H9 (cell line): Measurements from ENCODE around the gene RNF224. TPM values are rescaled to one million over a fixed set of nuclear protein-coding genes. Genes with fewer than 3 reads are reported as not detected.

Experiments
- DNase-seq: peaks from one replicate; pipeline ENCODE4 v3.0.0-alpha.2; 2017
- H2AFZ ChIP-seq: one replicate; pipeline ENCODE4 v1.6.1; 2013; ENCODE audit warnings: mild to moderate bottlenecking, low read length, control low read depth, moderate library complexity
- H2AK5ac ChIP-seq: 2 replicates; pipeline ENCODE4 v1.6.1; 2013; ENCODE audit warnings: low read length, control low read depth, mixed read lengths; ENCODE audit not compliant: insufficient read length
- H2BK120ac ChIP-seq: one replicate; pipeline ENCODE4 v1.6.1; 2013; ENCODE audit warnings: low read depth, mild to moderate bottlenecking, low read length, control low read depth, inconsistent platforms; ENCODE audit not compliant: poor library complexity, severe bottlenecking
- H2BK12ac ChIP-seq: 2 replicates; pipeline ENCODE4 v1.6.1; 2013; ENCODE audit warnings: low read length, control low read depth, mixed read lengths, low read depth; ENCODE audit not compliant: insufficient read length
- H2BK15ac ChIP-seq: 2 replicates; pipeline ENCODE4 v1.6.1; 2013; ENCODE audit warnings: low read depth, low read length, control low read depth
- H2BK20ac ChIP-seq: one replicate; pipeline ENCODE4 v1.6.1; 2013; ENCODE audit warnings: low read depth, mild to moderate bottlenecking, low read length, control low read depth, inconsistent platforms; ENCODE audit not compliant: poor library complexity, severe bottlenecking
- H2BK5ac ChIP-seq: 2 replicates; pipeline ENCODE4 v1.6.1; 2013; ENCODE audit warnings: low read length, control low read depth, mixed read lengths; ENCODE audit not compliant: insufficient read length
- H3K14ac ChIP-seq: 2 replicates; pipeline ENCODE4 v1.6.1; 2013; ENCODE audit warnings: low read length, control low read depth; ENCODE audit not compliant: insufficient read depth
- H3K18ac ChIP-seq: 2 replicates; pipeline ENCODE4 v1.6.1; 2013; ENCODE audit warnings: low read depth, mild to moderate bottlenecking, mixed read lengths, low read length, control low read depth; ENCODE audit not compliant: insufficient read length
- H3K23ac ChIP-seq: 2 replicates; pipeline ENCODE4 v1.6.1; 2013; ENCODE audit warnings: low read length, control low read depth, mixed read lengths, low read depth; ENCODE audit not compliant: insufficient read length
- H3K23me2 ChIP-seq: 2 replicates; pipeline ENCODE4 v1.6.1; 2013; ENCODE audit warnings: low read depth, mild to moderate bottlenecking, mixed read lengths, low read length, control low read depth; ENCODE audit not compliant: insufficient read length, poor library complexity, severe bottlenecking
- H3K27ac ChIP-seq: 2 replicates; pipeline ENCODE4 v1.5.1; 2013; ENCODE audit warnings: low read length, control low read depth, mixed read lengths, low read depth; ENCODE audit not compliant: insufficient read length
- H3K27me3 ChIP-seq: 2 replicates; pipeline ENCODE4 v1.6.1; 2013; ENCODE audit warnings: low read length, control low read depth, inconsistent platforms; ENCODE audit not compliant: insufficient read depth
- H3K4ac ChIP-seq: 2 replicates; pipeline ENCODE4 v1.6.1; 2013; ENCODE audit warnings: low read depth, mild to moderate bottlenecking, control low read depth, inconsistent platforms, low read length, moderate library complexity
- H3K4me1 ChIP-seq: 2 replicates; pipeline ENCODE4 v1.6.1; 2013; ENCODE audit warnings: low read length, control low read depth, inconsistent platforms; ENCODE audit not compliant: insufficient read depth
- H3K4me2 ChIP-seq: 2 replicates; pipeline ENCODE4 v1.6.1; 2013; ENCODE audit warnings: low read length, control low read depth, mixed read lengths; ENCODE audit not compliant: insufficient read length, insufficient read depth
- H3K56ac ChIP-seq: 2 replicates; pipeline ENCODE4 v1.6.1; 2013; ENCODE audit warnings: low read depth, mild to moderate bottlenecking, mixed read lengths, low read length, control low read depth; ENCODE audit not compliant: insufficient read length
- H3K79me1 ChIP-seq: 2 replicates; pipeline ENCODE4 v1.6.1; 2013; ENCODE audit warnings: low read depth, mild to moderate bottlenecking, moderate library complexity, low read length, control low read depth, inconsistent platforms; ENCODE audit not compliant: insufficient read depth, poor library complexity, severe bottlenecking
- H3K79me2 ChIP-seq: 2 replicates; pipeline ENCODE4 v1.6.1; 2013; ENCODE audit warnings: low read length, control low read depth, inconsistent platforms; ENCODE audit not compliant: insufficient read depth
- H3K9ac ChIP-seq: 2 replicates; pipeline ENCODE4 v1.6.1; 2013; ENCODE audit warnings: low read length, control low read depth, mixed read lengths; ENCODE audit not compliant: insufficient read length; ENCODE audit errors: extremely low read depth
- H3K9me3 ChIP-seq: one replicate; pipeline ENCODE4 v1.6.1; 2013; ENCODE audit warnings: low read depth, low read length, inconsistent platforms; ENCODE audit not compliant: control insufficient read depth
- H3T11ph ChIP-seq: one replicate; pipeline ENCODE4 v1.6.1; 2013; ENCODE audit warnings: mild to moderate bottlenecking, low read length, control low read depth, inconsistent platforms
- H4K20me1 ChIP-seq: one replicate; pipeline ENCODE4 v1.6.1; 2013; ENCODE audit not compliant: control insufficient read depth, insufficient read length, insufficient read depth
- H4K5ac ChIP-seq: 2 replicates; pipeline ENCODE4 v1.6.1; 2013; ENCODE audit warnings: low read depth, mild to moderate bottlenecking, mixed read lengths, low read length, control low read depth; ENCODE audit not compliant: insufficient read length
- H4K8ac ChIP-seq: replicated peaks from 2 replicates; pipeline ENCODE4 v1.6.1; 2013; ENCODE audit warnings: low read length, control low read depth, mixed read lengths, low read depth; ENCODE audit not compliant: insufficient read length
- H4K91ac ChIP-seq: 2 replicates; pipeline ENCODE4 v1.6.1; 2013; ENCODE audit warnings: low read depth, mild to moderate bottlenecking, moderate library complexity, mixed read lengths, low read length, control low read depth; ENCODE audit not compliant: insufficient read length
- H3K27ac Mint-ChIP-seq, 3 experiments: 2 replicates in 2 of 3; 3 replicates in 1 of 3; pipeline ENCODE4 v1.8.0; 2020 to 2021; ENCODE audit warnings: mixed read lengths in 3 of 3, mild to moderate bottlenecking in 1 of 3, moderate library complexity in 1 of 3
- H3K27me3 Mint-ChIP-seq: 2 replicates; pipeline ENCODE4 v1.8.0; 2021; ENCODE audit warnings: low read depth, mild to moderate bottlenecking, moderate library complexity, mixed read lengths
- H3K36me3 Mint-ChIP-seq, 3 experiments: 2 replicates in 2 of 3; 3 replicates in 1 of 3; pipeline ENCODE4 v1.8.0; 2020 to 2021; ENCODE audit warnings: low read depth in 3 of 3, mixed read lengths in 3 of 3; ENCODE audit not compliant: insufficient read depth in 1 of 3
- H3K4me1 Mint-ChIP-seq, 2 experiments: 2 replicates each; pipeline ENCODE4 v1.8.0; 2020; ENCODE audit warnings: mixed read lengths in 2 of 2
- H3K4me3 Mint-ChIP-seq, 2 experiments: 2 replicates in 1 of 2; 3 replicates in 1 of 2; pipeline ENCODE4 v1.8.0; 2020 to 2021; ENCODE audit warnings: mild to moderate bottlenecking in 2 of 2, mixed read lengths in 2 of 2, moderate library complexity in 1 of 2
- H3K9me3 Mint-ChIP-seq, 2 experiments: 2 replicates in 1 of 2; 3 replicates in 1 of 2; pipeline ENCODE4 v1.8.0; 2020; ENCODE audit warnings: mild to moderate bottlenecking in 2 of 2, mixed read lengths in 2 of 2, moderate library complexity in 1 of 2
- CTCF ChIP-seq: fragments of 200-600 bp; sonication (generic); conservative IDR thresholded peaks from 3 replicates; pipeline ENCODE4 v1.8.0; 2021; ENCODE audit warnings: antibody characterized with exemption, mild to moderate bottlenecking
- WGBS: extraction: QIAGEN DNeasy Blood & Tissue Kit; methylation state at CpG from one replicate; pipeline ENCODE4 v1.1.7; 2013; ENCODE audit warnings: missing lambda C conversion rate, low lambda C conversion rate, mixed read lengths; ENCODE audit not compliant: insufficient read length; ENCODE audit errors: extremely low coverage; 5-methylcytosine and 5-hydroxymethylcytosine counted together
- total RNA-seq: library from RNA; stranded (reverse); gene quantifications from 2 replicates; pipeline ENCODE4 v1.2.1, GENCODE V29; 2021

The RNF224 gene
- total RNA-seq, 1 experiment from 2014 or later: 0.15 TPM

GRCh38 chr9:137235424-137236237 lies 8.3 kb downstream of the RNF224 start:
- H3K9me3 ChIP-seq: no peaks in the 10 kb centered on the region
- no peak overlapping the region for H2AFZ ChIP-seq
- no peaks in the 10 kb centered on the region for H4K20me1 ChIP-seq
- H2BK12ac ChIP-seq: no peak overlapping the region
- Mint-ChIP-seq H3K4me1 (peaks cover 12 to 20% of the 10 kb centered on the region in 2 experiments), H3K27me3 (peaks cover 7% of the 10 kb centered on the region), H3K4me3 (no peak overlapping the region), H3K9me3 (no peaks in the 10 kb centered on the region), H3K27ac (peak overlapping the region in 2 of 3 experiments; percentile 34 to 76; a peak in 2 of 7 replicates), H3K36me3 (peaks cover 0 to 5% (median 0%) of the 10 kb centered on the region in 3 experiments; a peak in 3 of 7 replicates)
- no peak overlapping the region for H4K91ac ChIP-seq
- H3K4ac ChIP-seq: no peak overlapping the region
- no peak overlapping the region for H3K27ac ChIP-seq
- no peak overlapping the region for H3K18ac ChIP-seq
- no peak overlapping the region for H4K5ac ChIP-seq
- H3K14ac ChIP-seq: no peak overlapping the region
- no CpG with 5 or more reads among the region's 35 CpGs for WGBS
- peak; percentile 52 for TF ChIP-seq CTCF
- no peaks in the 10 kb centered on the region for H3K23me2 ChIP-seq
- H3K27me3 ChIP-seq: no peaks in the 10 kb centered on the region
- no peak overlapping the region for H3T11ph ChIP-seq
- H3K23ac ChIP-seq: no peak overlapping the region
- no peak overlapping the region for H3K4me2 ChIP-seq
- H2BK15ac ChIP-seq: no peak overlapping the region
- no peak overlapping the region for H3K56ac ChIP-seq
- no peaks in the 10 kb centered on the region for H3K79me1 ChIP-seq
- H2BK20ac ChIP-seq: no peak overlapping the region
- H2AK5ac ChIP-seq: no peak overlapping the region
- H2BK120ac ChIP-seq: no peak overlapping the region
- H2BK5ac ChIP-seq: no peak overlapping the region
- DNase-seq: peak; percentile 68
- H3K9ac ChIP-seq: no peak overlapping the region
- H3K4me1 ChIP-seq: peaks cover 3% of the 10 kb centered on the region; the same call in 1 of the 2 replicates
- H3K79me2 ChIP-seq: no peaks in the 10 kb centered on the region
- H4K8ac ChIP-seq: no peak overlapping the region
